HFF-Myc (cell line): ENCODE data around the gene S100A4.
A peak's percentile ranks its signal among the peaks of the same experiment; 100 is the strongest.

ENCODE experiments used
- DNase-seq: peaks from one replicate; pipeline ENCODE4 v3.0.0-alpha.2; 2011; ENCODE audit warnings: low read depth; ENCODE audit errors: extremely low read depth
- H3K4me3 ChIP-seq: replicated peaks from 2 replicates; pipeline ENCODE4 v1.5.1; 2011; ENCODE audit warnings: low read depth, mild to moderate bottlenecking, control low read depth, low read length
- TF ChIP-seq, protein P1 (sequence below): IDR thresholded peaks from 2 replicates; pipeline ENCODE4 v1.5.1; 2012; ENCODE audit warnings: mild to moderate bottlenecking, low read depth, low read length, control low read depth; ENCODE audit errors: missing control alignments

Gene S100A4

DNA sequence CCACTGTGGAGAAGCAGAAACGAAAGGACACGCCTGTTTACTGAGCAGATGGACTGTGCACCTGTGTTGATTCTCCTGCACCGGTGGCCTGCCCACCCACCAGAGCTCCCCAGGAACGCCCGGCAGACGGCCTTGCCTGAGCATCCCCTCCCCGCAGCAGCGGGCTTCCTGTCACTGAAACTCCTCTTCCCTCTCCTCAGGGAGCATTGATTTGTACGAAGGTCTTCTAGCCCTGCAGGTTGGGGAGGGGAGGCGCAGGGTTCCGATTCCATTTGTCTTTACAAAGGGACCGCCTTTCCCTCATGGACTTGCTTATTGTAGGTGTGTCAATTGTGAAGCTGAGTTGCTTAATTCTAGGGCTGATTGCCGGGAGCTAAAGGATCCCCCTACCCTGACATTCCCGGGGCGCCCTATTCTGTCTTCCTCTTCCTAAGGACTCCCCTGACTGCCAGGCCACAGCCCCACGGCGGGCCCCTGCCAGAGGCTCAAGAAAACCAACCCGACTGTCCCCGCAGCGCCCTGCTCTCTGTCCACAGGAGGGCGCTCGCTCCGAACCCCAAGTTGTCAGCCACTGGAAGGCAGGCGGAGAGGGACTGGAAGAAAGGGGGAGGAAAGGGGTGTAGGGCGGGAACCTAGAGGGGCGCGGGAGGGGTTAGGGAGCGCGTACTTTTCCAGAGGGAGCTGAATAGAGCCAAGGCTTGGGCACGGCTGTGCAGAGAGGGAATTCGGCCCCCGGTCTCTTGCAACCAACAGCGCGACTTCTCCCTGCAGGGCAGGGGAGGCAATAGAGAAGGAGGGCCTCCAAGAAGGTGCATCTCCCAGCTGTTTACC lies 12.6 kb downstream of the S100A4 start:
- TF ChIP-seq, protein P1, sequence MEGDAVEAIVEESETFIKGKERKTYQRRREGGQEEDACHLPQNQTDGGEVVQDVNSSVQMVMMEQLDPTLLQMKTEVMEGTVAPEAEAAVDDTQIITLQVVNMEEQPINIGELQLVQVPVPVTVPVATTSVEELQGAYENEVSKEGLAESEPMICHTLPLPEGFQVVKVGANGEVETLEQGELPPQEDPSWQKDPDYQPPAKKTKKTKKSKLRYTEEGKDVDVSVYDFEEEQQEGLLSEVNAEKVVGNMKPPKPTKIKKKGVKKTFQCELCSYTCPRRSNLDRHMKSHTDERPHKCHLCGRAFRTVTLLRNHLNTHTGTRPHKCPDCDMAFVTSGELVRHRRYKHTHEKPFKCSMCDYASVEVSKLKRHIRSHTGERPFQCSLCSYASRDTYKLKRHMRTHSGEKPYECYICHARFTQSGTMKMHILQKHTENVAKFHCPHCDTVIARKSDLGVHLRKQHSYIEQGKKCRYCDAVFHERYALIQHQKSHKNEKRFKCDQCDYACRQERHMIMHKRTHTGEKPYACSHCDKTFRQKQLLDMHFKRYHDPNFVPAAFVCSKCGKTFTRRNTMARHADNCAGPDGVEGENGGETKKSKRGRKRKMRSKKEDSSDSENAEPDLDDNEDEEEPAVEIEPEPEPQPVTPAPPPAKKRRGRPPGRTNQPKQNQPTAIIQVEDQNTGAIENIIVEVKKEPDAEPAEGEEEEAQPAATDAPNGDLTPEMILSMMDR: peak; percentile 94
- H3K4me3 ChIP-seq: peak overlapping the region; percentile 81
- peak; percentile 80 for DNase-seq

DNA sequence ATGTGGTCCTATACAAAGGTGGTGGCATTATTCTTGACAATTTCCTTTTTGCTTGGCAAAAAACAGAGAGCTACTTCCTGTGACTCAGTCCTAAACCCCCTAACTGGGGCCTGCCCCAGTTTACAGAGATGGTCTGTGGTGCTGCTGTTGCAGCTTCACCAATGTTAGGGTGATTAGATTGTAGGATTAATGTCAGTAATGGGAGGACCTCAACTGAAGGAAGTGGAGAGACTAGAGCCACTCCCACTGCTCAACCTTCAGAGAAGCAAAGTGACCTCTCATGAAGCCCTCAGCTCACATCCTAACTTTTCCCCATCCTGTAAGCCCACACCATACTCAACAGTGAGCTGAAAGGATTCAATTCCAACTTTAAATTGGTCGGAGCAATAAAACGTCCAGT lies 13.4 kb downstream of the S100A4 start:
- TF ChIP-seq, protein P1: no peak
- no peak for DNase-seq
- H3K4me3 ChIP-seq: no peak overlapping the region

DNA sequence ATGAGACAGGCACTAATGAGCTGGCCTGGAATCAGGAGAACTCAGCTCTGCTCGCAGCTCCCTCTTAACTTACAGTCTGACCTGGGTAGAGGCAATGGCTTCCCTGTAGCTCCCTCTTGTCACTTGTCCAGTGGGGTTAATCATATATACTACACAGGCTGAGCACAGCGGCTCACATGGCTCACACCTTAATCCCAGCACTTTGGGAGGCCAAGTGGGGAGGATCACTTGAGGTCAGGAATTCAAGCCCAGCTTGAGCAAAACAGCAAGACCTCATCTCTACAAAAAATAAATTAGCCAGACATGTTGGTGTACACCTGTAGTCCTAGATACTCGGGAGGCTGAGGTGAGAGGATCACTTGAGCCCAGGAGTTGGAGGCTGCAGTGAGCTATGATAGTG lies 14.0 kb downstream of the S100A4 start:
- no peak overlapping the region for H3K4me3 ChIP-seq
- DNase-seq: no peak
- TF ChIP-seq, protein P1: no peak

DNA sequence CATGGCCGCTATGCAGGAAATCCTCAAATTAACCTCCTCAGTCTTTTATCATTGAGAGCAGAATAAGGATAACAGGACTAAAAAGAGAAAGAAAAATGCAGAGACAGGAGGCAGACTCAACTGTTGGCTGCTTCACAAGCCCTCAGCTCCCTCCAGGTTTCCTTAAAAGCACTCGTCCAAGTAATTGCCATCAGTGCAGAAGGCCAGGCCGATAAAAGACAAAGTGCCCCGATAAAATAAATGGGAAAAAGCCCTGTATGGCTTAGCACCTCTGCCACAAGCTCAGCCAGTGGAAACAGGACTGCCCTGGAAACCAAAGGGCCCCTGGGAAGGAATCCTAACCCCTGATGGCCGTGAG lies 17.9 kb downstream of the S100A4 start:
- DNase-seq: no peak
- TF ChIP-seq, protein P1: no peak
- H3K4me3 ChIP-seq: no peak overlapping the region

DNA sequence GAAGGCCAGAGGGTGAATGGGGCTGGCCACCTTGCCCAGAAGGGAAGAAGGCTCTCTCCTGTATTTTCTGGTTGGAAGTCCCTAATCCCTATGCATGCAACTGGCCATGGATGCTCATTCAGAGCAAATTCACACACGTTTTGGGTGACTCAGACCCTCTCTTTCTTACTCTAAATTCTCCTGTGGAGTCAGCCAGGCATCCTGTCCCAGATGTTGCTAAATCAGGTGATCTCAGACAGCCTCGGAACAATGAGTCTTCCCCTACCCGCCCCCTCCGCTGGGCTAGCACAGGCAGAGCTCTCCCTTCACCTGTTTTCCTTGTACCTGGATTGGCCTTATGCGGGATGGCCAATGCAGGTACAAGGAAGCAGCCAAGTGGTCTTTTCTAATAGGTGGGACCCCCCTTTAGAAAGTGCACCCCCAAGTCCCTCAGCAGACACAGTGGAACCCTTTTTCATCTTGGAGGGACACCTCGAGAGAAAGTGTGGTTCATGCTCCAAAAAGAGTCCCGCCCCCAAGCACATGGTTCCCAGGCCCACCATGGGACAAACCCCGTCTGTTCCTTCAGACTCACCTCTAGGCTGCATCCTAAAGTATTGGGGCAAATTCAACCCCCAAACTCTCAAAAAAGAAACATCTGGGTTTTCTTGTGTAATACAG lies 18.5 kb downstream of the S100A4 start:
- no peak overlapping the region for H3K4me3 ChIP-seq
- DNase-seq: no peak
- TF ChIP-seq, protein P1: no peak

DNA sequence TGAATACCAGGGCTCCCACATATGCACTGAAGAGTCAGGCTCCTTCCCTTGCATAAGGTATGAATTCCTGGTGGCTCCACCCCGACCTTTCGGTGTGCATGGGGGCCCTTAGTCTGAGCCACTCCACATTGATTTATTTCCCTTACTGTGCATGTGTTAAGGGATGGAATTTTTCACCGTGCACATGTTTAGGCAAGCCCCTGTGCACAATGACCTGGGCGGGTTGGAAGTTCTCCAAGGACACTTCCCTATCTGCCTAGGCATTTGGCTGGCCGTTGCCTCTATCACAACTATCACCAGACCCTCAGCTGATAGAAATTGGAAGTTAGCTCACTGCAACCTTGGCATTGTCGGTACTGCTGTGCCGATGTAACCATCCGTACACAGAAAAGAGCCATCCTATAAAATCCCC lies 19.5 kb downstream of the S100A4 start:
- DNase-seq: no peak
- TF ChIP-seq, protein P1: no peak
- H3K4me3 ChIP-seq: no peak overlapping the region
